HG03196 (cell line): ENCODE measurements around the gene NPIPB8.
"Not testable (repeated sequence)": the region's sequence is repeated elsewhere in the genome, so short reads cannot be mapped to it uniquely, and the experiment has no call there.

Experiments
- ATAC-seq: cut with Tn5 transposase; IDR thresholded peaks from one replicate; pipeline ENCODE4 v1.9.1; 2021; ENCODE audit not compliant: unreplicated experiment

Gene NPIPB8

GRCh38 chr16:28623172-28623711 lies 14.6 kb upstream of the NPIPB8 start:
- ATAC-seq, result no peak

DNA sequence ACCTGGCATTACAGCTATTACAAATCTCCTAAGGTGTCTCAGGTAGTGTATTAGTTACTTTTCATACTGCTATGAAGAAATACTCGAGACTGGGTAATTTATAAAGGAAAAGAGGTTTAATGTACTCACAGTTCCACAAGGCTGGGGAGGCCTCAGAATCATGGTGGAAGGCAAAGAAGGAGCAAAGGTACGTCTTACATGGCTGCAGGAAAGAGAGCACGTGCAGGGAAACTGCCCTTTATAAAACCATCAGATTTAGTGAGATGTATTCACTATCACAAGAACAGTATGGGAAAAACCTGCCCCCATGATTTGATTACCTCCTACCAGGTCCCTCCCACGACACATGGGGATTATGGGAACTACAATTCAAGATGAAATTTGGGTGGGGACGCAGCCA lies 7.0 kb upstream of the NPIPB8 start:
- not testable (repeated sequence) for ATAC-seq

DNA sequence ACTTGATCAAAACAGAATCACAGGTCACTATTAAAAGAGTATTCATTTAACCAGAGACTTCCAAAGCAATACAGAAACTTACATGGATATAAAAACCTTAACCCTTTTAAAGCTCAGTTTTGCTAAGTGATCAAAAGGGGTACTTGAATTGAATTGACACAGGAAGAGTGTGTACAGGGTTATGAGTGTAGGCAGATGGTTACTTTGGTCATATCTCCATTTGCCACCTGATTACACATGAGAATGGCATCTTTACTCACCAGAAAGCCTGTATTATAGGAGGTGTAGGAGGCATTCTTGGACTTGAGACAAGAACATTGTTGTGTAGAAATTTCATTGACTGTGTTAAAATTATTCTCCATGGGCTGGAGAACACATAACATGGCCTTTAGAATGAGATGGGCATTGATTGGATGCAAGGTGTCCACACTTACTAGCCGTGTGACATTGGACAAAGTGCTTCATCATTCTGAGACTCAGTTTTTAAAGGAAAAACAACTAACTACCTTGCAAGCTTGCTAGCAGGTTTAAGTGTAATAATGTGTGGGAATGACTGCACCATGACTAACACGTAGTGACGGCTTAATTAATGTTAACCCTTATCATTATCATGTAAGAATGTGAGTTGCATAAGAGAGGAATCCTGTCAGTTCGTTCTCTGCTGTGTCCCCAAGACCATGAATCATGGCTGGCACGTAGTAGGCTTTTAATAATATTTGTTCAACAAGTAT lies 1.6 kb upstream of the NPIPB8 start:
- ATAC-seq, result not testable (repeated sequence)

GRCh38 chr16:28638359-28638758 lies 494 bp downstream of the NPIPB8 start:
- not testable (repeated sequence) for ATAC-seq

GRCh38 chr16:28639959-28640358 lies 2.1 kb downstream of the NPIPB8 start:
- not testable (repeated sequence) for ATAC-seq

GRCh38 chr16:28666264-28666663 lies 28.4 kb downstream of the NPIPB8 start:
- ATAC-seq, result not testable (repeated sequence)

GRCh38 chr16:28667480-28667879 lies 29.6 kb downstream of the NPIPB8 start:
- ATAC-seq, result not testable (repeated sequence)

GRCh38 chr16:28668199-28668598 lies 30.3 kb downstream of the NPIPB8 start:
- not testable (repeated sequence) for ATAC-seq

DNA sequence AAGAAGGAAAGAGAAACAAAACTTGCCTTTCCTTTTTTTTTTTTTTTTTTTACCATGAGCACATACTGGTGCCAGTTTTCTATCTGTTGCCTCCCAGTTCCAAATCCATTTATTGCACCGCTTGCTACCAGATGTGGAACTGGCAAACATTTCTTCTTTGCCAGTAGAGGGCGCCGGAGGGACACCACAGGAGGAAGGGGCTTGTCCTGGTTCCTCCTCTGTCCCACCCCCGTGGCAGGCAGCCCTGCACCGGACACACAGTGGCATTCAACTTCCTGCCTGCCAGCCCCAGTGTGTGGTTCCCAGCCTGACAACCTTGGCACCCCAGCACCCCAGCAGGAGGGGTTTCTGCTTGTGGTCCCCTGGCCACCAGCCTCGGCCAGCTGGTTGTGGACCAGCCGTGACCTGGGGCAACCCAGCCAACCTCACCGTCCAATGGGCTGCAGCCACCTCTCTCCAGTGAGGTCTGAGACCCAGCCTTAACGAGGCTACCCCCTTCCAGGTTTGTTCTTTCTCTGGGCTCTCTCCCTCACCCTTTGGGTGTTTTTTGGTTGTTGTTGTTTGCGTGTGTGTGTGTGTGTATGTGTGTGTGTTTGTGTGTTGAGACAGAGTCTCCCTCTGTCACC lies 50.6 kb downstream of the NPIPB8 start:
- ATAC-seq, result not testable (repeated sequence)

- ATAC-seq, result not testable (repeated sequence)
These were observed 51.6 kb downstream of the NPIPB8 start for GRCh38 chr16:28689425-28689824.

- not testable (repeated sequence) for ATAC-seq
These were observed 53.9 kb downstream of the NPIPB8 start for GRCh38 chr16:28691722-28692121.

DNA sequence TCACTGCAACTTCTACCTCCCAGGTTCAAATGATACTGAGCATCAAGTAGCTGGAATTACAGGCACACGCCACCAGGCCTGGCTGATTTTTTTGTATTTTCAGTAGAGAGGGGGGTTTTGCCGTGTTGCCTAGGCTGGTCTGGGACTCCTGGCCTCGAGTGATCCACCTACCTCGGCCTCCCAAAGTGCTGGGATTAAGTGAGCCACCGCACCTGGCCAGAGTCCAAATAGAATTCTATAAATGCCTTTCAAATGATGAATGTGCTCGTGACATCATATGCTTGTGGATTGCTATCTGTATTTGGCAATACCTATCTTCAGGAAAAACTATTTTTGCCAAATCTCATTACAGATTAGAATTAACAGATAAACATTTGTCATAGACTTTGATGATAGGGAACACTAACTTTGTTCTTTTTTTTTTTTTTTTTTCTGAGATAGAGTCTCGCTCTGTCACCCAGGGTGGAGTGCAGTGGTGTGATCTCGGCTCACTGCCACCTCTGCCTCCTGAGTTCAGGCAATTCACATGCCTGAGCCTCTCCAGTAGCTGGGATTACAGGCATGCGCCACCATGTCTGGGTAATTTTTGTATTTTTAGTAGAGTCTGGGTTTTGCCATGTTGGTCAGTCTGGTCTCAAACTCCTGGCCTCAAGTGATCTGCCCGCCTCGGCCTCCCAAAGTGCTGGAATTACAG lies 55.5 kb downstream of the NPIPB8 start:
- not testable (repeated sequence) for ATAC-seq

GRCh38 chr16:28699792-28700191 lies 61.9 kb downstream of the NPIPB8 start:
- ATAC-seq, result not testable (repeated sequence)

DNA sequence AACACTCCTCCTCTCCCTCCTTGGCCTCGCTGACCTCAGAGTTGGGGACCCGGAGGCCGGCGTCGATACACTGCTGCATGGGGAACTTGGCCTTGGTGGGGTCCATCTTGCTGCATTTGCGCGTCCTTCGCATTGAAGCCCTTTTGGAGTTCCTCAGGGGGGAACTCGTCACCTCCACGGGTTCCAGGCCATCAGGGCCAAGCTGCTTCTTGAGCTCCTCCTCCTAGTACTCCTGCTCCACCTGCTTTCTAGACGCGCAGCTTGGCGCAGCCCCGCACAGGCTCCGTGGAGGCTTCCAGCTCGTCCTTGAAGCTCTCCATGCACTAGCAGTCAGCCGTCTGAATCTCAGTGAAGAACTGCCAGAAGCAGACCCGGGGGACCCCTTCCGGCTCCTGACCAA lies 62.5 kb downstream of the NPIPB8 start:
- ATAC-seq, result not testable (repeated sequence)

- not testable (repeated sequence) for ATAC-seq
These were observed 63.5 kb downstream of the NPIPB8 start for GRCh38 chr16:28701384-28701783.

DNA sequence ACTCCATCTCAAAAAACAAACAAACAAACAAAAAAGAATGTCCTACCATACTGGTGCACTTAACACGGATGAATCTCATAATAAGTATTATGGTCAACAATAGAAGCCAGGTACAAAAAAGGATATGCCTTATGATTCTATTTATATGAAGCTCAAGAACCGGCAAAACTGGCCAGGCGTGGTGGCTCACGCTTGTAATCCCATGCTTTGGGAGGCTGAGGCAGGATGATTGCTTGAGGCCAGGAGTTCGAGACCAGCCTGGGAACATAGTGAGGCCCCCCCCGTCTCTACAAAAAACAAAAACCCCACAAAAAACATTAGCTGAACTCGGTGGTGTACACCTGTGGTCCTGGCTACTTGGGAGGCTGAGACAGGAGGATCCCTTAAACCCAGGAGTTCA lies 66.4 kb downstream of the NPIPB8 start:
- not testable (repeated sequence) for ATAC-seq
